Bronchial epithelial cell (primary cell): Measurements from ENCODE around the gene DSCAML1. TPM values are rescaled to one million over a fixed set of nuclear protein-coding genes. Genes with fewer than 3 reads are reported as not detected.

Experiments
- DNase-seq: peaks from one replicate; pipeline ENCODE4 v3.0.0-alpha.2; 2010; ENCODE audit warnings: low read depth
- FAIRE-seq: peaks from 2 replicates; lab custom pipeline; 2011; peaks lifted over from hg19 to GRCh38; lab: Jason Lieb, UNC
- H3K27me3 ChIP-seq: 2 replicates; pipeline ENCODE4 v1.5.1; 2011; ENCODE audit warnings: low read length; ENCODE audit not compliant: control insufficient read depth, insufficient read depth
- H3K36me3 ChIP-seq: 2 replicates; pipeline ENCODE4 v1.5.1; 2011; ENCODE audit warnings: low read length; ENCODE audit not compliant: control insufficient read depth, insufficient read depth
- H3K4me3 ChIP-seq: 2 replicates; pipeline ENCODE4 v1.5.1; 2011; ENCODE audit warnings: mild to moderate bottlenecking, low read depth, low read length, control low read depth
- CTCF ChIP-seq: IDR thresholded peaks from 2 replicates; pipeline ENCODE4 v1.5.1; 2011; ENCODE audit warnings: mild to moderate bottlenecking, moderate library complexity, low read length, control low read depth, inconsistent platforms; ENCODE audit not compliant: insufficient read depth, severe bottlenecking
- total RNA-seq: library from RNA; depleted of rRNA; stranded (reverse); fragments of >200 nt; gene quantifications from 2 replicates; pipeline ENCODE4 v1.2.1, GENCODE V29; 2014

Gene DSCAML1
- total RNA-seq, 1 donor from 2014 or later = under 0.01 TPM

- Histone ChIP-seq H3K27me3 (no peaks in the 10 kb centered on the region), H3K4me3 (no peak overlapping the region), H3K36me3 (peaks cover 20% of the 10 kb centered on the region)
- DNase-seq (no peak), FAIRE-seq (no peak)
- no peak for TF ChIP-seq CTCF
These were observed 411.1 kb downstream of the DSCAML1 start for GRCh38 chr11:117385906-117386305.

GRCh38 chr11:117385471-117385870 is 411.5 kb downstream of the DSCAML1 start:
- TF ChIP-seq CTCF = no peak
- no peak for DNase-seq
- no peak overlapping the region for H3K4me3 ChIP-seq
- peaks cover 21% of the 10 kb centered on the region for H3K36me3 ChIP-seq
- FAIRE-seq = no peak
- no peaks in the 10 kb centered on the region for H3K27me3 ChIP-seq

DNA sequence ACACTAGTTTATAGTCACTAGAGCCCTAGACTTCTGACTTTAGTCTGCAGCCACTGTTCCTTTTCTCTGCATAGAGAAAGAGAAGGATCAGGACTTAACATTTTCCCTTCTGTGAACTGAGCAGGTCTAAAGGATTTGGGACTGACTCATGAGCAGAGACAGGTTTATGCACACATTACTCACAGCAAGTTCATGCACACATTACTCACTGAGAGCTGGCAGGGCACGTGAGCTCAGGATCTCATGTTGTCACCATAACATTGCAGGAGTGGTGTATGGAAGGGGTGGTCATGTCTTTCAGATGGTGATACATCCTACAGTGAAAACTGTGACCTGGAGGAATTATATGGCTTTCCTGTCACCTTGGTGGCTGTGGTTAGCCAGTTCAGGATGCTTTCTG is 413.0 kb downstream of the DSCAML1 start:
- peaks cover 22% of the 10 kb centered on the region for H3K36me3 ChIP-seq
- DNase-seq = peak; percentile 96
- FAIRE-seq = peak; percentile 99
- no peaks in the 10 kb centered on the region for H3K27me3 ChIP-seq
- no peak for TF ChIP-seq CTCF
- H3K4me3 ChIP-seq = no peak overlapping the region

- Histone ChIP-seq H3K36me3 (peaks cover 20% of the 10 kb centered on the region), H3K27me3 (no peaks in the 10 kb centered on the region), H3K4me3 (no peak overlapping the region)
- no peak for FAIRE-seq
- TF ChIP-seq CTCF = no peak
- no peak for DNase-seq
These were observed 414.3 kb downstream of the DSCAML1 start for GRCh38 chr11:117382746-117383145.

DNA sequence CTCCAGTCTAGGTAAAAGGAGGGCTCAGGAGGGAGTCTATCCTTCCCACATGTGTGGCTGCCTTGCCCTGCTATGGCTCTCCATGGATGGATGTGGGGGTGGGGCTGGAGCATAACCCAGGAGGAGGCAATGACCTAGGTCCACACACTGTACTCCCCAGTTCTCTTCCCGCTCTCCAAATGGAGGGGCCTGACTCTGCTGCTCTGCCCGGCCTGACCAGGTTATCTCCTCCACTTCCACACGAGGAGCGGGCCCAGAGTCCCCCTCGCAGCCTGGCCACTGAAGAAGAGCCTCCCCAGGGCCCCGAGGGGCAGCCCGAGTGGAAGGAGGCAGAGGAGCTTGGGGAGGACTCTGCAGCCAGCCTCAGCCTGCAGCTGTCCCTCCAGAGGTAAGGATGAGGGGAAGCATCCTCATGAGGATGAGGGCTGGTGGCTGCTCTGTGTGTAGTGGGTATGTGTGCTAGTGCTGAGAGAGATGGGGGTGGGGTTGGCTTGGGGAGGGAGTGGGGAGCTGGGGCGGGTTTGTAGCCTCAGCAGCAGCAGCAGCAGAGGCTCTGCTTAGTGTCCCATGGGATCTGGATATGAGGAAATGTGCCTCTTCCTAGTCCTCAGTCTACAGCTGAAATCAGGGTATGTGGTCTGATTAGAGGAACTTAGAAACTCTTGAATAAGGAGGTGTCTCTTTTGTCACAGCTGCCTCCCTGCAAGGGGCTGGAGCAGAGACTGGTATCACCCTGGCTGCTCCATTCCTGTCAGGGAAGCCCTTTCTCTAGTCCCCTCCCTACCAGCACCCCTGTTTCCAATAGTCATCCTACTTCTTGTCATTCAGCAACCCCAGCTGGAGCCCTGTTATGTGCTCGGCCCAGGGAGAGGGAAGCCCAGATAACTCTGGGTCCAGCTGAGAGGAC is 415.3 kb downstream of the DSCAML1 start:
- Histone ChIP-seq H3K4me3 (no peak overlapping the region), H3K27me3 (no peaks in the 10 kb centered on the region), H3K36me3 (peaks cover 17% of the 10 kb centered on the region)
- DNase-seq = no peak
- FAIRE-seq = no peak
- TF ChIP-seq CTCF = no peak
